Peyer's patch (tissue), 4 donors: ENCODE data around the gene CSF3R. TPM values are rescaled to one million over a fixed set of nuclear protein-coding genes. Genes with fewer than 3 reads are reported as not detected.
A peak's percentile ranks its signal among the peaks of the same experiment; 100 is the strongest.
"Not testable (repeated sequence)": the region's sequence is repeated elsewhere in the genome, so short reads cannot be mapped to it uniquely, and the experiment has no call there.

Experiments
- DNase-seq, 3 donors: peaks; one replicate each; pipeline ENCODE4 v3.0.0-alpha.2; 2017 to 2019
- H3K27ac ChIP-seq, 4 donors: fragments of 200-600 bp; sonication (generic); one replicate each; pipeline ENCODE4 v1.5.1; 2016 to 2019
- H3K27me3 ChIP-seq, 2 donors: fragments of 200-600 bp; sonication (generic); one replicate each; pipeline ENCODE4 v1.5.1; 2019
- H3K36me3 ChIP-seq, 3 donors: fragments of 200-600 bp; sonication (generic); one replicate each; pipeline ENCODE4 v1.5.1; 2016 to 2019
- H3K4me1 ChIP-seq, 4 donors: fragments of 200-600 bp; sonication (generic); one replicate each; pipeline ENCODE4 v1.5.1; 2016 to 2019
- H3K4me3 ChIP-seq, 4 donors: fragments of 200-600 bp; sonication (generic); 1 replicate in 3 of 4; 2 replicates in 1 of 4; pipeline ENCODE4 v1.5.1; 2016 to 2019; ENCODE audit warnings: mild to moderate bottlenecking in 1 of 4
- H3K9me3 ChIP-seq, 4 donors: fragments of 200-600 bp; sonication (generic); one replicate each; pipeline ENCODE4 v1.5.1; 2016 to 2019; ENCODE audit warnings: mild to moderate bottlenecking in 1 of 4
- POLR2A ChIP-seq, 2 donors: fragments of 450-650 bp; IDR thresholded peaks; one replicate each; pipeline ENCODE4 v1.5.1; 2017; ENCODE audit warnings: antibody characterized with exemption in 2 of 2, mild to moderate bottlenecking in 2 of 2, moderate library complexity in 2 of 2
- total RNA-seq, 4 donors: library from RNA; depleted of rRNA; stranded (reverse); fragments of >200 nt; gene quantifications; one replicate each; pipeline ENCODE4 v1.1.0, GENCODE V29; 2016
- TF ChIP-seq, protein P1 (sequence below), 6 experiments: fragments of 450-650 bp in 4 of 6; fragments of 200-600 bp in 2 of 6; sonication (generic) in 1 of 6; IDR thresholded peaks; one replicate each; pipeline ENCODE4 v1.5.1; 2017 to 2019; ENCODE audit warnings: antibody characterized with exemption in 6 of 6, mild to moderate bottlenecking in 3 of 6, moderate library complexity in 1 of 6

The CSF3R gene
- total RNA-seq, 4 donors from 2014 or later, result 1.6 to 41.3 (median 4.2) TPM

DNA sequence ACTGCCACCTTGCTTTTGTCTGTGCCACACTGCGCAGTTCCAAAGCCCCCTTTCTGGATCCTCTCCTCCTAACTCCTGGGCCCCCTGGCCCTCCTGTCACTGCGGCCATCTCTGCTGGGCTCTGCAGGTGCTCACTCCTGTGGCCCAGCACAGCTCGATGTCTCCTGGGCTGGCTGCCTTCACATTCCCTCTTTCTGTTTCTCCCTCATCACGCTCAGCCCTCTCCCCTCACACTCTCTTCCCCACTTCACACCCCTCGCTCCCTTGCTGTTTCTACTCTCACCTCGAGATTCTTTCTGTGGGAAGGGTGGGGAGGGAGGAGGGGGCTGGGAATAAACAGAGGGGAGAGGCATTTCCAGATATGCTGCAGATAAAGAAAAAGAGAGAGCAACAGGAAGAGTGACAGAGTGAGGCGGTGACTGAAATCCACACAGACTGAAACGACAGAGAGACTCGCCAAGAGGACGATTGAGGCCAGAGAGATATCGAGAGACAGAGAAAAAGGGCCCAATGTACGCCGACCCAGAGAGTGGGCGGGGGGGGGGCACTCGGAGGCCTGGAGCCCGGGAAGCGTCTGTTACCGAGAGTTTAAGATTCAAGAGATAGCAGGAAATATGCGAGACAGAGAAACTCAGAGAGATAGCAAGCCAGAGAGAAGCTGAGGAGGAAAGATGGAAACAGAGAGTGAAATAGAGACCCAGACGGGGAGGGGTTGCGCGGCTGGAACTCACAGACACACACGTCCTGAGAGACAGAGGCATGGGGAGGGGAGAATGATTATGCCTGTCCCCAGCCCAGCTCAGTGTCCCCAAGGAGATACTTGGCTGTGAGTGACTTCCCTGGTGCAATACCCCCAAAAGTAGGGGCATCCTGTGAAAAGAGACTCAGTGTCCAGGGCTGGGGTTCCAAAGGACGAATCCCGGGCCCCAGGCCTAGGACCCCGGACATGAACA, 666 bp downstream of the CSF3R start:
- no peak for DNase-seq
- peak overlapping the region in 1 of 4 donors; percentile 15 for H3K4me3 ChIP-seq
- H3K9me3 ChIP-seq, result no peaks in the 10 kb centered on the region
- TF ChIP-seq POLR2A (IDR thresholded peaks at IDR 0.05), result no peak
- TF ChIP-seq, protein P1, sequence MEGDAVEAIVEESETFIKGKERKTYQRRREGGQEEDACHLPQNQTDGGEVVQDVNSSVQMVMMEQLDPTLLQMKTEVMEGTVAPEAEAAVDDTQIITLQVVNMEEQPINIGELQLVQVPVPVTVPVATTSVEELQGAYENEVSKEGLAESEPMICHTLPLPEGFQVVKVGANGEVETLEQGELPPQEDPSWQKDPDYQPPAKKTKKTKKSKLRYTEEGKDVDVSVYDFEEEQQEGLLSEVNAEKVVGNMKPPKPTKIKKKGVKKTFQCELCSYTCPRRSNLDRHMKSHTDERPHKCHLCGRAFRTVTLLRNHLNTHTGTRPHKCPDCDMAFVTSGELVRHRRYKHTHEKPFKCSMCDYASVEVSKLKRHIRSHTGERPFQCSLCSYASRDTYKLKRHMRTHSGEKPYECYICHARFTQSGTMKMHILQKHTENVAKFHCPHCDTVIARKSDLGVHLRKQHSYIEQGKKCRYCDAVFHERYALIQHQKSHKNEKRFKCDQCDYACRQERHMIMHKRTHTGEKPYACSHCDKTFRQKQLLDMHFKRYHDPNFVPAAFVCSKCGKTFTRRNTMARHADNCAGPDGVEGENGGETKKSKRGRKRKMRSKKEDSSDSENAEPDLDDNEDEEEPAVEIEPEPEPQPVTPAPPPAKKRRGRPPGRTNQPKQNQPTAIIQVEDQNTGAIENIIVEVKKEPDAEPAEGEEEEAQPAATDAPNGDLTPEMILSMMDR (IDR thresholded peaks at IDR 0.05), result no peak
- H3K4me1 ChIP-seq, result peaks cover 0 to 5% (median 0%) of the 10 kb centered on the region in 4 donors
- no peaks in the 10 kb centered on the region for H3K27me3 ChIP-seq
- H3K36me3 ChIP-seq, result no peaks in the 10 kb centered on the region
- peak overlapping the region in 1 of 4 donors; percentile 3 for H3K27ac ChIP-seq

DNA sequence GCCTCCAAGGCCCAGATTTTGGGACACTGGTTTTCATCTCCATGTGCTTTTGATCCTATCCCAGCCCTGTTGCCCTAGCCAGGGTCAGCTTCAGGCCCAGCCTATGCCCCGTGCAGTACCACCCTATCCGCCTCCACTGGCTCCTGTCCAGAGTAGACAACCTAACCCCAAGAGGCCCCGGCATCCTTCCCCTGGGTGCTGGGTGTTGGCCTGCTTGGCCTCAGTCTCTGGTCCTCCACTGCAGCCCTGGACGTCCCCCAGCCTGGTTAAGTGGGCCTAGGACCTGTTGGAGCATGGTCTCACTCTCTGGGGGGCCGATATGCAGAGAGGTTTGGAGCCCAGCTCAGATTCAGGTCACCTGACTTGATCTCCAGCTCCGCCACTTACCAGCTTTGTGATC, 1.6 kb downstream of the CSF3R start:
- no peaks in the 10 kb centered on the region for H3K4me1 ChIP-seq
- no peaks in the 10 kb centered on the region for H3K9me3 ChIP-seq
- no peak for TF ChIP-seq POLR2A (IDR thresholded peaks at IDR 0.05)
- TF ChIP-seq, protein P1 (IDR thresholded peaks at IDR 0.05), result no peak
- H3K36me3 ChIP-seq, result no peaks in the 10 kb centered on the region
- DNase-seq, result no peak
- H3K27ac ChIP-seq, result no peak overlapping the region
- H3K27me3 ChIP-seq, result no peaks in the 10 kb centered on the region
- no peak overlapping the region for H3K4me3 ChIP-seq

DNA sequence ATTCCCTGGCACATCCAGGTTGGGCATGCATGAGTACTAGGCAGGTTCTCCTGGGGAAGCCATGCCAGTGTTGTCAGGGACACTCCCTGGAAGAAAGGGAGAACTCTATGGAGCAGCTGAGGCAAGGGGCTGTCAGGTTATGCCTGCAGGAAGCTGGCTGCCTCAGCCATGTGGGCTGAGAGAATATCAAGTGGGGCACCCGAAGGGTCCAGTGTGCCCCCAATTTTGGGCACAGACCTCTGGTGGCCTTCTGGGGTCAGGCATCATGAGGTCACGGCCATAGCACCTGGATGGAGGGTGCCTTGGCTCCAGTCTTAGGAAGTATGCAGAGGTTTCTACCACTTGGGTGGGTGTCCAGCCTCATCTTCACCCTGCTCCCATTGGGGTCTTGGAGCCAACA, 2.6 kb downstream of the CSF3R start:
- TF ChIP-seq POLR2A (IDR thresholded peaks at IDR 0.05), result no peak
- TF ChIP-seq, protein P1 (IDR thresholded peaks at IDR 0.05), result no peak
- Histone ChIP-seq H3K9me3 (no peaks in the 10 kb centered on the region), H3K27me3 (no peaks in the 10 kb centered on the region), H3K4me1 (no peaks in the 10 kb centered on the region), H3K27ac (no peak overlapping the region), H3K4me3 (no peak overlapping the region), H3K36me3 (no peaks in the 10 kb centered on the region)
- no peak for DNase-seq

DNA sequence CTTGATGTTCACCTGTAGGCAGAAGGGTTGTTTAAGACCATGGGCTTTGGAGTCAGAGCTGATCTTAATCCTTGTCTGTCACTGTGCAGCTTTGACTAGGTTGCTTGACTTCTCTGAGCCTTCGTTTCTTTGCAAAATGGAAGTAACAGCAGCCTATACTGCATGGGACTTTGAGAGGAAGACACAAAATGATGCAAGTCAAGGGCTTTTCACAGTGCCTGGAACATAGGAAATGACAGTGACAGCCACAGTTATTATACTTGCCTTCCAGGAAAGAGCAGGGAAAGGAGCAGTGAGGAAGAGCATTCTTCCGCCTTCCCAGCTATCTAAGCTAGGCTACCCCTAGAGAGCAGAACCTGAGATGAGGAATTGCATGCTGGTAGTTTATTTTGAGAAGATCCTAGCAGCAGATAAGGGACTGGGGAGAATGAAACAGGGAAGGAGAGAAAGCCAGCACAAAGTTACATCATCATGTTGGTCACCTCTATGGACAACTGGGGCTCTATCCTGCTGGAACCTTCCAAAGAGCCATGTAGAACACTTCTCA, 3.1 kb downstream of the CSF3R start:
- Histone ChIP-seq H3K27ac (no peak overlapping the region), H3K27me3 (no peaks in the 10 kb centered on the region), H3K36me3 (no peaks in the 10 kb centered on the region), H3K4me1 (no peaks in the 10 kb centered on the region), H3K9me3 (no peaks in the 10 kb centered on the region), H3K4me3 (no peak overlapping the region)
- no peak for DNase-seq
- TF ChIP-seq POLR2A (IDR thresholded peaks at IDR 0.05), result no peak
- TF ChIP-seq, protein P1 (IDR thresholded peaks at IDR 0.05), result no peak

DNA sequence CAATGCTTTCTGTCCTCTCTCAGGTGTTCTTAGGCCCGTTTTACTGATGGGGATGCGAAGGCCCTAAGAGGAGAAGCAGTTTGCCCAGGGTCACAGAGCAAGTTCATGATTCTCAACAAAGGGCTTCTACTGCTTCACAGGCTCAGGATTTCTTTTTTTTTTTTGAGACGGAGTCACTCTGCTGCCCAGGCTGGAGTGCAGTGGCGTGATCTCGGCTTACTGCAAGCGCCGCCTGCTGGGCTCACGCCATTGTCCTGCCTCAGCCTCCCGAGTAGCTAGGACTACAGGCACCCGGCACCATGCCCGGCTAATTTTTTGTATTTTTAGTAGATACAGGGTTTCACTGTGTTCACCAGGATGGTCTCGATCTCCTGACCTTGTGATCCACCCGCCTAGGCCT, 5.1 kb downstream of the CSF3R start:
- H3K36me3 ChIP-seq, H3K4me3 ChIP-seq, H3K27me3 ChIP-seq, H3K4me1 ChIP-seq, H3K9me3 ChIP-seq, DNase-seq, H3K27ac ChIP-seq: not testable (repeated sequence)

DNA sequence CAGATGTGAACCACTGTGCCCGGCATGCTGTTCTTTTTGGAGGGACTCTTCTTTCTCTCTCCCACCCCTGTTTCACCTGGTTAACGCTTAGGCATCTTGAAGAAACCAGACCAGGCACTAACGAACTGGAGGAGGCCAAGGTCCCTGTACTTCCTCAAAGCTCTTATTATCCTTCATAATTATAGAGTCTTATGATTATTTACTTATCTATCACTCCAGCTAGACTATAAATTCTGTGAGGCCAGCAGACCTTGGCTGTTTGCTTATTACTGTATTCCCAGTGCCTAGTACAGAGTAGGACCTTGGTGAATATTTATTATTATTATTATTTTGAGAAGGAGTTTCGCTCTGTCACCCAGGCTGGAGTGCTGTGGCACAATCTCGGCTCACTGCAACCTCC, 5.8 kb downstream of the CSF3R start:
- no peak for DNase-seq
- H3K27ac ChIP-seq, result no peak overlapping the region
- H3K36me3 ChIP-seq, result no peaks in the 10 kb centered on the region
- H3K4me1 ChIP-seq, result no peaks in the 10 kb centered on the region
- no peaks in the 10 kb centered on the region for H3K9me3 ChIP-seq
- no peaks in the 10 kb centered on the region for H3K27me3 ChIP-seq
- TF ChIP-seq POLR2A (IDR thresholded peaks at IDR 0.05), result no peak
- TF ChIP-seq, protein P1 (IDR thresholded peaks at IDR 0.05), result no peak
- H3K4me3 ChIP-seq, result no peak overlapping the region
